Mucosa of descending colon (tissue), 3 donors: Measurements from ENCODE around the gene CTDSPL. TPM values are rescaled to one million over a fixed set of nuclear protein-coding genes. Genes with fewer than 3 reads are reported as not detected.

Experiments
- ATAC-seq: fragments of 200-7000 bp; cut with Tn5 transposase; one replicate; pipeline ENCODE4 v1.9.1; 2020; ENCODE audit warnings: mild to moderate bottlenecking, moderate library complexity
- DNase-seq, 3 donors: peaks; one replicate each; pipeline ENCODE4 v3.0.0-alpha.2; 2020
- H3K36me3 ChIP-seq: fragments of 200-600 bp; one replicate; pipeline ENCODE4 v1.8.0; 2021; ENCODE audit warnings: low read depth, mild to moderate bottlenecking
- H3K4me1 ChIP-seq: fragments of 200-600 bp; one replicate; pipeline ENCODE4 v1.8.0; 2021; ENCODE audit warnings: low read depth, mild to moderate bottlenecking
- H3K4me3 ChIP-seq: fragments of 200-600 bp; one replicate; pipeline ENCODE4 v1.8.0; 2021; ENCODE audit warnings: mild to moderate bottlenecking
- H3K9me3 ChIP-seq: fragments of 200-600 bp; one replicate; pipeline ENCODE4 v1.8.0; 2021; ENCODE audit warnings: mild to moderate bottlenecking
- intact Hi-C, 2 donors: fragments of 100-400 bp; cut with DNase I in 1 of 2; cut with micrococcal nuclease in 1 of 2; formaldehyde crosslinking; loops; one replicate each; pipeline versions ENCODE4 v1.11.0 to v1.11.1; 2022; cut with DNase I, micrococcal nuclease
- total RNA-seq, 3 donors: library from RNA; stranded (reverse); fragmentation: NEBNext Ultra II Directional in 2 of 3; extraction: Animal tissue kit (Norgen Biotek cat#: 25700) in 2 of 3; gene quantifications; one replicate each; pipeline versions ENCODE4 v1.2.1 to v1.2.4, GENCODE V29; 2021 to 2023
- TF ChIP-seq, protein P1 (sequence below): fragments of 200-600 bp; IDR thresholded peaks from one replicate; pipeline ENCODE4 v1.8.0; 2022; ENCODE audit warnings: antibody characterized with exemption, mild to moderate bottlenecking
- donor health status: DM: no; HTN: no; CAD: no; lungs with moderate emphysema.
- donor health status: DM: no; HTN: no; CAD: no.
- donor health status: DM: no; HTN: yes; CAD: no.

CTDSPL gene
- total RNA-seq, 3 donors from 2014 or later, result 59.1 to 89.7 (median 88.1) TPM

DNA sequence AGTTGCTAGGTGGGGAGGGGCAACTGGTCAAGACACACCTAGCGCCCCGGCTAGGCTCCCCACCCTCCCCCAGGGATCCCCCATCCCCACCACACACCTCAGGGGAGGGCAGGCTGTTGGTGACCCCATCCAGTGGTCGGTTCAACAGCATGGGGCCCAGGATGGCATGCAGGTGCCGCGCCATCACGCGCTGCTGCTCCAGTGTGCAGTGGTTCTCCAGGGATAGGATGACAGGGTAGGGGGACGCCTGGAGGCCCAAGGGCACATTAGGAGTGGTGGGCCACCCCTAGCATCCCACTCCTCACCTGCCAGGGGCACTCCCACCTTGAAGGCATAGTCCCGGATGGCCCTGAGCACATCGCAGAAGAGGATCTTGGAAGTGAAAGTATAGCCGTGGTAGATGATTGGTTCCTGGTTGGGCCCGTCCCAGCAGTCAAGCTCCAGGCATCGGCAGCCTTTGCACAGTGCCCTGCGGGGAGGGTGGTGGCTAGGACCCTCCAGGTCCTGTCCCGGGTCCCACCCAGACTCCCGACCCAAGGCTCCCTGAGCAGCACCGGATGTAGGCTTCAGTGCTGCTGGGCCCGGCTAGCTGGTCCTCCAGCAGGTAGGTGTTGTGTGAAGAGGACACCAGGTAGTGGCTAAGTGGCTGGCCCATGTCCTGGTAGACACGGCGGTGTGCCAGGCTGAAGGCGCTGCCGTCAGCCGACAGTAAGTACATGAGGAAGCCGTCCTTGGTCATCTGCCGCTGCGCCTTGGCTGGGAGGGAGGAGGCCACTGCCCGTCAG, 148.3 kb downstream of the CTDSPL start:
- no peak overlapping the region for H3K4me3 ChIP-seq
- intact Hi-C loops, result no loop called here
- ATAC-seq (peak; percentile 2), DNase-seq (peak in 2 of 3 donors; percentile 35 to 52)
- H3K4me1 ChIP-seq, result peaks cover 24% of the 10 kb centered on the region
- no peaks in the 10 kb centered on the region for H3K36me3 ChIP-seq
- H3K9me3 ChIP-seq, result no peaks in the 10 kb centered on the region
- TF ChIP-seq, protein P1, sequence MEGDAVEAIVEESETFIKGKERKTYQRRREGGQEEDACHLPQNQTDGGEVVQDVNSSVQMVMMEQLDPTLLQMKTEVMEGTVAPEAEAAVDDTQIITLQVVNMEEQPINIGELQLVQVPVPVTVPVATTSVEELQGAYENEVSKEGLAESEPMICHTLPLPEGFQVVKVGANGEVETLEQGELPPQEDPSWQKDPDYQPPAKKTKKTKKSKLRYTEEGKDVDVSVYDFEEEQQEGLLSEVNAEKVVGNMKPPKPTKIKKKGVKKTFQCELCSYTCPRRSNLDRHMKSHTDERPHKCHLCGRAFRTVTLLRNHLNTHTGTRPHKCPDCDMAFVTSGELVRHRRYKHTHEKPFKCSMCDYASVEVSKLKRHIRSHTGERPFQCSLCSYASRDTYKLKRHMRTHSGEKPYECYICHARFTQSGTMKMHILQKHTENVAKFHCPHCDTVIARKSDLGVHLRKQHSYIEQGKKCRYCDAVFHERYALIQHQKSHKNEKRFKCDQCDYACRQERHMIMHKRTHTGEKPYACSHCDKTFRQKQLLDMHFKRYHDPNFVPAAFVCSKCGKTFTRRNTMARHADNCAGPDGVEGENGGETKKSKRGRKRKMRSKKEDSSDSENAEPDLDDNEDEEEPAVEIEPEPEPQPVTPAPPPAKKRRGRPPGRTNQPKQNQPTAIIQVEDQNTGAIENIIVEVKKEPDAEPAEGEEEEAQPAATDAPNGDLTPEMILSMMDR, result no peak

DNA sequence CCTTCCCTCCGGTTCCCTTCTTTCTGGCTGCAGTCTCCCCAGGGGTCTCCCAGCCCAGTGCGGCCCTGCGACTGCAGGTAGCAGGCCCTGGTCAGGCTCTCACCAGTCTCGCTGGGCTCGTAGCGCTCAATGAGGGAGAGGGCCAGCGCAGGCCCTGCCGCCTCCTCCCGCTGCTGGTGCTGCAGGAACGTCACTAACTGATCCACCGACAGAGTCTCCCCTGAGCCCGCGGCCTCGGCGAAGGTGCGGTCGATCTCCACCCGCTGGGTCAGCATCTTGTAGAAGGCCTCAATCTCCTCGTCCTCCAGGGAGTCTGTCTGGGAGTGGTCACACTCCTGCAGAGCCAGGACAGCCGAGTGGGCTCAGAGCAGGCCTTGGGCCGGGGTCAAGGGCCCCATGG, 149.4 kb downstream of the CTDSPL start:
- no peak for ATAC-seq
- TF ChIP-seq, protein P1, result no peak
- Histone ChIP-seq H3K36me3 (no peaks in the 10 kb centered on the region), H3K9me3 (no peaks in the 10 kb centered on the region), H3K4me3 (no peak overlapping the region), H3K4me1 (peaks cover 21% of the 10 kb centered on the region)
- intact Hi-C loops, result no loop called here
- DNase-seq, result peak in 2 of 3 donors; percentile 31 to 53

DNA sequence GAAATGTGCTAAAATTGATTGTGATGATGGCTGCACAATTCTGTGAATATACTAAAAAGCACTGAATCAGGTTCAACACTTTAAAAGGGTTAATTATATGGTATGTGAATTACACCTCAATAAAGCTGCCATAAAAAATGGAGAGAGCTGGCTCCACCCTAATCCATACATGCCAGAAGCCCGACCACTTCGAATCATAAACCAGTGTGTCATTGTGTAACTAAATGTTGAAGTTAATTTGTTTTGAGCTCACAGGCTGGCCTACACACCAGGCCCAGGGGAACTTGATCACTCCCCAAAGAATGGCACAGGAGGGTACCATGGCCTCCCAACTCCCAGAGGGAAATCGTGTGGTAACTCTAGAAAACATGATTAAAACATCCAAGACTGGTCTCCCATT, 153.8 kb downstream of the CTDSPL start:
- DNase-seq, result peak; percentile 28 to 67 (median 33)
- peaks cover 29% of the 10 kb centered on the region for H3K4me1 ChIP-seq

DNA sequence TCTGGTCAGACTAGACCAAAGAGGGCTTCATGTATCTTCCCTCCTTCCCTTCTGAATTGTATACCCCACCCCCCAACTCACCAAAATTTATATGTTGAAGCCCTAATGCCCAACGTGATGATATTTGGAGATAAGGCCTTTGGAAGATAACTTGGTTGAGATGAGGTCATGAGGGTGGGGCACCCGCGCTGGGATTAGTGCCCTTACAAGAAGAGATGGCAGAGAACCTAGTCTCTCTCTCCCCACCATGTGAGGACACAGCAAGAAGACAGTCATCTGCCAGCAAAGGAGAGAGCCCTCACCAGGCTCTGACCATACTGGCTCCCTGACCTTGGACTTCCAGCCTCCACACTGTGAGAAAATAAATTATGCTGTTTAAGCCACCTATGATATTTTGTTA, 154.3 kb downstream of the CTDSPL start:
- intact Hi-C loops, result no loop called here
- TF ChIP-seq, protein P1, result no peak
- ATAC-seq (no peak), DNase-seq (peak in 1 of 3 donors; percentile 31)
- H3K36me3 ChIP-seq, result no peaks in the 10 kb centered on the region
- H3K4me3 ChIP-seq, result no peak overlapping the region
- H3K9me3 ChIP-seq, result no peaks in the 10 kb centered on the region
- H3K4me1 ChIP-seq, result peaks cover 29% of the 10 kb centered on the region

More for the DNA sequence above, 153.8 kb downstream of the CTDSPL start:
- Histone ChIP-seq H3K36me3 (no peaks in the 10 kb centered on the region), H3K4me3 (no peak overlapping the region), H3K9me3 (no peaks in the 10 kb centered on the region)
- intact Hi-C loops, result no loop called here
- ATAC-seq, result peak; percentile 87
- TF ChIP-seq, protein P1, result no peak

DNA sequence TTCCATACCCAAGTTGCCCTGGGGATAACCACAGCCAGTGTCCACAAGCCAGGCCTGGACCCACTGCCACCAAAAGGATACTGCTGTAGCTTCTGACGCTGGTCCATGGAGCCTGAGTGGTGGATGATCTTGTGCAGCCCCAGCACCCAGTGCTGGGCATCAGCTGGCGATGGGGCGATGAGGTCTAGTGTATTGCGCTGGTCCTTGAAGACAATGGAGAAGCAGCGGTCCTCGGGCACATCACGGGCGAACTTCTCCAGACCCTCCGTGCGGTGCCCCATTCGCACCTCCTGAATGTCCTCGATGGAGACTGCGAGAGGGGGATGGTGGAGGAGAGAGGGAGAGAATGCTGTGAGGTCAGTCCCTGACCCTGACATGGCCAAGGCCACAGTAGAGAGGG, 154.7 kb downstream of the CTDSPL start:
- H3K36me3 ChIP-seq, result no peaks in the 10 kb centered on the region
- TF ChIP-seq, protein P1, result no peak
- intact Hi-C loops, result no loop called here
- no peak overlapping the region for H3K4me3 ChIP-seq
- ATAC-seq, result no peak
- H3K9me3 ChIP-seq, result no peaks in the 10 kb centered on the region
- peak in 2 of 3 donors; percentile 28 to 52 for DNase-seq
- H3K4me1 ChIP-seq, result peaks cover 29% of the 10 kb centered on the region
